HCT116 (cell line): ENCODE measurements around the gene DNASE1L1. TPM values are rescaled to one million over a fixed set of nuclear protein-coding genes. Genes with fewer than 3 reads are reported as not detected.

Source experiments
- ATAC-seq: fragments of 200-7000 bp; cut with Tn5 transposase; 2 replicates; pipeline ENCODE4 v1.9.1; 2020; ENCODE audit warnings: mild to moderate bottlenecking, moderate library complexity
- BruUV-seq: library from RNA; stranded (reverse); fragments of 400-500 nt; replicated peaks from 2 replicates; lab custom pipeline; 2021; lab: Mats Ljungman, UMichigan
- CTCF ChIA-PET: fragments of 300-600 bp; sonication (Branson Sonifier 250); formaldehyde crosslinking; loops from one replicate; lab custom pipeline; 2021; ENCODE audit warnings: antibody characterized with exemption; lab: Charles Lee
- POLR2A ChIA-PET: fragments of 300-600, 350-600 bp; sonication (Branson Sonifier 250); formaldehyde crosslinking; loops from one replicate; lab custom pipeline; 2021; ENCODE audit warnings: antibody characterized with exemption; lab: Charles Lee
- RAD21 ChIA-PET, 2 experiments: fragments of 300-600 bp; sonication (Branson Sonifier 250); formaldehyde crosslinking; loops; one replicate each; lab custom pipeline; 2023; ENCODE audit warnings: low total read pairs in 2 of 2; ENCODE audit not compliant: uncharacterized antibody in 2 of 2, unreplicated experiment in 2 of 2, low non-redundant PET in 1 of 2; lab: Charles Lee
- DNase-seq: peaks from one replicate; pipeline ENCODE4 v3.0.0-alpha.2; 2010; ENCODE audit warnings: low read depth, low spot score
- H2AFZ ChIP-seq: fragments of 200-600 bp; shearing (Covaris generic), sonication (generic); 2 replicates; pipeline ENCODE4 v1.6.1; 2017; ENCODE audit warnings: low read depth, mixed run types, mixed read lengths, antibody characterized with exemption, low read length; ENCODE audit not compliant: poor library complexity, severe bottlenecking
- H3K27ac ChIP-seq: 2 replicates; pipeline ENCODE4 v1.5.1; 2012; ENCODE audit warnings: low read depth, low read length
- H3K27me3 ChIP-seq: fragments of 200-600 bp; sonication (generic); 2 replicates; pipeline ENCODE4 v1.6.1; 2016; ENCODE audit warnings: mixed run types, low read length, mixed read lengths; ENCODE audit not compliant: insufficient read depth
- H3K36me3 ChIP-seq, 2 experiments: fragments of 200-500 bp in 1 of 2; fragments of 200-600 bp in 1 of 2; sonication (Bioruptor generic) in 1 of 2; sonication (generic) in 1 of 2; 2 replicates each; pipeline versions ENCODE4 v1.5.1 to v1.6.1; 2014 to 2016; ENCODE audit warnings: low read length in 2 of 2, inconsistent platforms in 1 of 2, mixed read lengths in 1 of 2, mixed run types in 1 of 2; ENCODE audit not compliant: insufficient read depth in 2 of 2, control insufficient read depth in 1 of 2
- H3K4me1 ChIP-seq, 2 experiments: fragments of 200-600 bp in 1 of 2; sonication (generic) in 1 of 2; 2 replicates each; pipeline versions ENCODE4 v1.5.1 to v1.6.1; 2012 to 2017; ENCODE audit warnings: low read length in 2 of 2, inconsistent platforms in 1 of 2, mild to moderate bottlenecking in 1 of 2, mixed read lengths in 1 of 2, mixed run types in 1 of 2, moderate library complexity in 1 of 2; ENCODE audit not compliant: insufficient read depth in 2 of 2, control insufficient read depth in 1 of 2
- H3K4me2 ChIP-seq: fragments of 200-600 bp; sonication (generic); 2 replicates; pipeline ENCODE4 v1.6.1; 2017; ENCODE audit warnings: mixed run types, low read length, mixed read lengths
- H3K4me3 ChIP-seq, 2 experiments: fragments of 200-600 bp in 1 of 2; sonication (generic) in 1 of 2; replicated peaks in 1 of 2; 2 replicates each; pipeline ENCODE4 v1.5.1; 2011 to 2016; ENCODE audit warnings: low read length in 2 of 2, control low read depth in 1 of 2, low read depth in 1 of 2, mild to moderate bottlenecking in 1 of 2, mixed read lengths in 1 of 2, mixed run types in 1 of 2
- H3K79me2 ChIP-seq: fragments of 200-600 bp; sonication (generic); 2 replicates; pipeline ENCODE4 v1.6.1; 2017; ENCODE audit warnings: mild to moderate bottlenecking, mixed run types, low read length, moderate library complexity, mixed read lengths; ENCODE audit not compliant: insufficient read depth
- H3K9ac ChIP-seq: fragments of 200-600 bp; sonication (generic); 2 replicates; pipeline ENCODE4 v1.6.1; 2016; ENCODE audit warnings: low read length, mixed read lengths
- H3K9me2 ChIP-seq: fragments of 200-600 bp; sonication (generic), shearing (Covaris generic); 2 replicates; pipeline ENCODE4 v1.6.1; 2017; ENCODE audit warnings: mixed run types, mild to moderate bottlenecking, moderate library complexity; ENCODE audit not compliant: insufficient read depth
- H3K9me3 ChIP-seq, 2 experiments: fragments of 200-500 bp in 1 of 2; fragments of 200-600 bp in 1 of 2; sonication (Bioruptor generic) in 1 of 2; sonication (generic) in 1 of 2; 2 replicates each; pipeline ENCODE4 v1.6.1; 2014 to 2017; ENCODE audit warnings: low read length in 2 of 2, mixed read lengths in 2 of 2, inconsistent platforms in 1 of 2, low read depth in 1 of 2, mild to moderate bottlenecking in 1 of 2, mixed run types in 1 of 2, moderate library complexity in 1 of 2; ENCODE audit not compliant: control insufficient read depth in 1 of 2, insufficient read depth in 1 of 2
- H4K20me1 ChIP-seq: fragments of 200-600 bp; sonication (generic), shearing (Covaris generic); 2 replicates; pipeline ENCODE4 v1.6.1; 2017; ENCODE audit warnings: mixed run types, mild to moderate bottlenecking, moderate library complexity; ENCODE audit not compliant: insufficient read depth
- CEBPB ChIP-seq: IDR thresholded peaks from 2 replicates; pipeline ENCODE4 v1.6.1; 2012; ENCODE audit warnings: low read depth
- CTCF ChIP-seq, 3 experiments: fragments of 200-600 bp in 1 of 3; sonication (generic) in 1 of 3; IDR thresholded peaks in 2 of 3; conservative IDR thresholded peaks in 1 of 3; 2 replicates each; pipeline ENCODE4 v1.5.1; 2012 to 2017; ENCODE audit warnings: low read depth in 2 of 3, low read length in 2 of 3, antibody characterized with exemption in 1 of 3, borderline replicate concordance in 1 of 3, control low read depth in 1 of 3, mild to moderate bottlenecking in 1 of 3, mixed read lengths in 1 of 3, mixed run types in 1 of 3, moderate library complexity in 1 of 3; ENCODE audit not compliant: insufficient read depth in 1 of 3
- EGR1 ChIP-seq: IDR thresholded peaks from 2 replicates; pipeline ENCODE4 v1.6.1; 2012; ENCODE audit warnings: low read depth
- EZH2 ChIP-seq: fragments of 200-600 bp; sonication (generic); IDR thresholded peaks from 2 replicates; pipeline ENCODE4 v1.6.1; 2017; ENCODE audit warnings: antibody characterized with exemption, mixed run types
- EZH2phosphoT487 ChIP-seq: fragments of 200-600 bp; IDR thresholded peaks from 2 replicates; pipeline ENCODE4 v1.6.1; 2018; ENCODE audit warnings: antibody characterized with exemption, borderline replicate concordance
- FOSL1 ChIP-seq: IDR thresholded peaks from 2 replicates; pipeline ENCODE4 v1.6.1; 2012; ENCODE audit warnings: low read depth
- JUND ChIP-seq: IDR thresholded peaks from 2 replicates; pipeline ENCODE4 v1.6.1; 2012
- RAD21 ChIP-seq: IDR thresholded peaks from 2 replicates; pipeline ENCODE4 v1.6.1; 2012; ENCODE audit warnings: low read depth, mild to moderate bottlenecking
- SIN3A ChIP-seq: IDR thresholded peaks from 2 replicates; pipeline ENCODE4 v1.6.1; 2012; ENCODE audit warnings: low read depth
- SP1 ChIP-seq: IDR thresholded peaks from 2 replicates; pipeline ENCODE4 v1.6.1; 2012; ENCODE audit warnings: low read depth
- SRF ChIP-seq: IDR thresholded peaks from 2 replicates; pipeline ENCODE4 v1.6.1; 2012; ENCODE audit warnings: low read depth
- TCF7L2 ChIP-seq: IDR thresholded peaks from 2 replicates; pipeline ENCODE4 v1.7.0; 2011; ENCODE audit warnings: borderline replicate concordance, inconsistent platforms; ENCODE audit not compliant: insufficient read depth, insufficient read length; ENCODE audit errors: extremely low read depth
- ZNF274 ChIP-seq: fragments of 200-500 bp; sonication (Bioruptor generic); IDR thresholded peaks from 2 replicates; pipeline ENCODE4 v1.6.1; 2014; ENCODE audit warnings: mild to moderate bottlenecking, low read depth, low read length, inconsistent platforms
- intact Hi-C: fragments of 100-400 bp; cut with micrococcal nuclease; formaldehyde crosslinking; loops from 2 replicates; pipeline ENCODE4 v1.10.0; 2022
- total RNA-seq: library from RNA; stranded (reverse); gene quantifications from one replicate; pipeline ENCODE4 v1.2.1, GENCODE V29; 2021; ENCODE audit not compliant: unreplicated experiment
- TF ChIP-seq, protein P1 (sequence below): IDR thresholded peaks from 2 replicates; pipeline ENCODE4 v1.6.1; 2012
- TF ChIP-seq, protein P2 (sequence below): IDR thresholded peaks from 2 replicates; pipeline ENCODE4 v1.6.1; 2012

DNASE1L1 gene
- total RNA-seq, 1 experiment from 2014 or later: 16.5 TPM

DNA sequence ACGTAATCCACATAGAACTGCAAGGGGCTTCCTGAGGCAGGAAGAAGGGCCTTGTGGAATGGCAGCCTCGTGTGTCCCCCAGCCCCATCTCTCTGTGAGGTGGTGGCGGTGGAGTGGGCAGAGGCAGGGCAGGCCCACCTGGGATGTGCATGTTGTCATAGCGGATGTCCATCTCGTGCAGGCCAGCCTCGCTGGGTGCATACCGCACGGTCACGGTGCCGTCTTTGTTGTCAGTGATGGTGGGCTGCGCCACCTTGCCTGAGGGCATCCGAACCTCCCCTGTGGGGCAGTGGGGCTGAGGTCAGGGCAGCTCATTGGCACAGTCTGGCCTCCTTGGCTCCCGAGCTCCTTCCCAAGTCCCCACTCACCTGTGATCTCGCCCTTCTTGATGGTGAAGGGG is 55.0 kb downstream of the DNASE1L1 start:
- RAD21 ChIA-PET: no interaction called here
- Histone ChIP-seq H4K20me1 (no peaks in the 10 kb centered on the region), H3K4me3 (no peak overlapping the region), H3K27ac (no peak overlapping the region), H3K9me2 (no peaks in the 10 kb centered on the region), H3K79me2 (no peaks in the 10 kb centered on the region; the same call in 1 of the 2 replicates), H3K4me1 (no peaks in the 10 kb centered on the region), H3K4me2 (no peak overlapping the region), H3K9me3 (no peaks in the 10 kb centered on the region), H2AFZ (no peak overlapping the region), H3K9ac (no peak overlapping the region), H3K27me3 (no peaks in the 10 kb centered on the region), H3K36me3 (peaks cover 6 to 8% of the 10 kb centered on the region in 2 experiments; a peak in 2 of 4 replicates)
- BruUV-seq: no TSS peak
- POLR2A ChIA-PET: no interaction called here
- DNase-seq: no peak
- CTCF ChIA-PET: no interaction called here
- TF ChIP-seq SP1 (no peak), CEBPB (no peak), CTCF (IDR thresholded peaks at IDR 0.05 in 2 of 3, conservative IDR thresholded peaks at IDR 0.05 in 1 of 3; ENCODE audit: borderline replicate concordance in 1 of 3, insufficient read depth in 1 of 3, low read depth in 2 of 3, low read length in 2 of 3) (no peak), JUND (no peak), EGR1 (no peak), SIN3A (no peak), RAD21 (no peak), SRF (no peak), FOSL1 (no peak), EZH2phosphoT487 (no peak), EZH2 (no peak), TCF7L2 (no peak), ZNF274 (no peak)
- TF ChIP-seq, protein P1, sequence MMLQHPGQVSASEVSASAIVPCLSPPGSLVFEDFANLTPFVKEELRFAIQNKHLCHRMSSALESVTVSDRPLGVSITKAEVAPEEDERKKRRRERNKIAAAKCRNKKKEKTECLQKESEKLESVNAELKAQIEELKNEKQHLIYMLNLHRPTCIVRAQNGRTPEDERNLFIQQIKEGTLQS: no peak
- TF ChIP-seq, protein P2, sequence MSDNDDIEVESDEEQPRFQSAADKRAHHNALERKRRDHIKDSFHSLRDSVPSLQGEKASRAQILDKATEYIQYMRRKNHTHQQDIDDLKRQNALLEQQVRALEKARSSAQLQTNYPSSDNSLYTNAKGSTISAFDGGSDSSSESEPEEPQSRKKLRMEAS: no peak
- no peak for ATAC-seq
- intact Hi-C loops: no loop called here
